Kidney (tissue), 14 donors: ENCODE measurements around the gene ACAA2. TPM values are rescaled to one million over a fixed set of nuclear protein-coding genes. Genes with fewer than 3 reads are reported as not detected.

ENCODE experiments used
- DNase-seq, 5 donors: peaks; one replicate each; pipeline ENCODE4 v3.0.0-alpha.2; 2013 to 2020
- FAIRE-seq: peaks from 2 replicates; lab custom pipeline; 2012; peaks lifted over from hg19 to GRCh38; lab: Jason Lieb, UNC
- H3K27ac ChIP-seq, 2 donors: one replicate each; pipeline ENCODE4 v1.7.0; 2013; ENCODE audit warnings: low read depth in 2 of 2, low read length in 2 of 2, inconsistent platforms in 1 of 2
- H3K27me3 ChIP-seq: one replicate; pipeline ENCODE4 v1.7.1; 2013; ENCODE audit warnings: low read length, inconsistent platforms; ENCODE audit not compliant: control insufficient read depth, insufficient read depth
- H3K36me3 ChIP-seq, 3 donors: one replicate each; pipeline versions ENCODE4 v1.7.0 to v1.7.1; 2013; ENCODE audit warnings: low read length in 3 of 3, control low read depth in 1 of 3, inconsistent platforms in 1 of 3; ENCODE audit not compliant: insufficient read depth in 3 of 3, control insufficient read depth in 2 of 3
- H3K4me1 ChIP-seq, 3 donors: one replicate each; pipeline versions ENCODE4 v1.7.0 to v1.7.1; 2013; ENCODE audit warnings: low read length in 3 of 3, inconsistent platforms in 1 of 3, low read depth in 1 of 3; ENCODE audit not compliant: control insufficient read depth in 2 of 3, insufficient read depth in 2 of 3
- H3K4me3 ChIP-seq, 3 donors: one replicate each; pipeline versions ENCODE4 v1.7.0 to v1.8.1; 2013; ENCODE audit warnings: low read length in 3 of 3, control low read depth in 1 of 3, inconsistent platforms in 1 of 3
- H3K9ac ChIP-seq, 3 donors: one replicate each; pipeline versions ENCODE4 v1.7.0 to v1.7.1; 2013; ENCODE audit warnings: low read length in 3 of 3, control low read depth in 1 of 3, inconsistent platforms in 1 of 3
- H3K9me3 ChIP-seq, 3 donors: one replicate each; pipeline versions ENCODE4 v1.7.0 to v1.7.1; 2013; ENCODE audit warnings: low read length in 3 of 3, control low read depth in 1 of 3, inconsistent platforms in 1 of 3; ENCODE audit not compliant: control insufficient read depth in 2 of 3, insufficient read depth in 1 of 3
- intact Hi-C: fragments of 100-400 bp; cut with DNase I; formaldehyde crosslinking; loops from one replicate; pipeline ENCODE4 v1.11.1; 2022
- polyA plus RNA-seq: library from polyadenylated mRNA; stranded (reverse); fragments of 350-450 nt; fragmentation: Illumina TruSeq; extraction: RNeasy Lipid Tissue Mini Kit (QIAGEN cat#74804); gene quantifications from one replicate; pipeline ENCODE4 v1.2.3, GENCODE V29; 2014; ENCODE audit warnings: low read depth, low replicate concordance; ENCODE audit not compliant: insufficient read depth
- total RNA-seq: library from RNA; stranded (reverse); fragmentation: NEBNext Ultra II Directional; extraction: Animal tissue kit (Norgen Biotek cat#: 25700); gene quantifications from one replicate; pipeline ENCODE4 v1.2.1, GENCODE V29; 2021
- TF ChIP-seq, protein P1 (sequence below): IDR thresholded peaks from 3 replicates; pipeline ENCODE4 v1.5.1; 2012; ENCODE audit warnings: mild to moderate bottlenecking, moderate library complexity, borderline replicate concordance; ENCODE audit not compliant: insufficient read depth; ENCODE audit errors: extremely low read depth
- donor health status: control.
- donor health status: control.
- donor health status: control.
- donor health status: control.
- donor health status: control.
- donor health status: DM: yes; HTN: yes; CAD: no.
- donor health status: Normal renal cell carcinoma (clear cell type).

Gene ACAA2
- total and polyA plus RNA-seq, 2 donors from 2014 or later: 115 to 566 TPM

DNA sequence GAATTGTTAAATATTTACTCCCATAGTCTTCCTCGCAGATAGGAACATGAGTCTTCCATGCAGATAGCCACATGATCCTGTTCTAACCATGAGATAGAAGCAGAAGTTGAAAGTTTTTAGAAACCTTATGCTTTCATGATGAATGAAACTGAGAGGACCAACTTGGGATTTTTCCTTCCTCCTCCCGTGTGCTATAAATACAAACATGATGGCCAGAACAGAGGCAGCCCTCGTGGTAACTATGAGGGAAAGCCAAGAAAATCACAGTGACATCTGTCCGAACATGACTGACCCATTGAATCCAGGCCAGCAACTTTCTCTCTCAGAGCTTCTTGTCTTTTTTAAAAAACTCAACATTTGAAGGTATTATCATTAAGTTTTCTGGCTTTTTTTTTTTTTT lies 78.5 kb downstream of the ACAA2 start:
- no peak overlapping the region for H3K4me3 ChIP-seq
- H3K9ac ChIP-seq: no peak overlapping the region
- FAIRE-seq: no peak
- H3K4me1 ChIP-seq: peaks cover 0 to 2% (median 0%) of the 10 kb centered on the region in 3 donors
- no peak overlapping the region for H3K27ac ChIP-seq
- no peaks in the 10 kb centered on the region for H3K36me3 ChIP-seq
- TF ChIP-seq, protein P1, sequence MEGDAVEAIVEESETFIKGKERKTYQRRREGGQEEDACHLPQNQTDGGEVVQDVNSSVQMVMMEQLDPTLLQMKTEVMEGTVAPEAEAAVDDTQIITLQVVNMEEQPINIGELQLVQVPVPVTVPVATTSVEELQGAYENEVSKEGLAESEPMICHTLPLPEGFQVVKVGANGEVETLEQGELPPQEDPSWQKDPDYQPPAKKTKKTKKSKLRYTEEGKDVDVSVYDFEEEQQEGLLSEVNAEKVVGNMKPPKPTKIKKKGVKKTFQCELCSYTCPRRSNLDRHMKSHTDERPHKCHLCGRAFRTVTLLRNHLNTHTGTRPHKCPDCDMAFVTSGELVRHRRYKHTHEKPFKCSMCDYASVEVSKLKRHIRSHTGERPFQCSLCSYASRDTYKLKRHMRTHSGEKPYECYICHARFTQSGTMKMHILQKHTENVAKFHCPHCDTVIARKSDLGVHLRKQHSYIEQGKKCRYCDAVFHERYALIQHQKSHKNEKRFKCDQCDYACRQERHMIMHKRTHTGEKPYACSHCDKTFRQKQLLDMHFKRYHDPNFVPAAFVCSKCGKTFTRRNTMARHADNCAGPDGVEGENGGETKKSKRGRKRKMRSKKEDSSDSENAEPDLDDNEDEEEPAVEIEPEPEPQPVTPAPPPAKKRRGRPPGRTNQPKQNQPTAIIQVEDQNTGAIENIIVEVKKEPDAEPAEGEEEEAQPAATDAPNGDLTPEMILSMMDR: no peak
- intact Hi-C loops: no loop called here
- no peaks in the 10 kb centered on the region for H3K27me3 ChIP-seq
- DNase-seq: no peak
- no peaks in the 10 kb centered on the region for H3K9me3 ChIP-seq

DNA sequence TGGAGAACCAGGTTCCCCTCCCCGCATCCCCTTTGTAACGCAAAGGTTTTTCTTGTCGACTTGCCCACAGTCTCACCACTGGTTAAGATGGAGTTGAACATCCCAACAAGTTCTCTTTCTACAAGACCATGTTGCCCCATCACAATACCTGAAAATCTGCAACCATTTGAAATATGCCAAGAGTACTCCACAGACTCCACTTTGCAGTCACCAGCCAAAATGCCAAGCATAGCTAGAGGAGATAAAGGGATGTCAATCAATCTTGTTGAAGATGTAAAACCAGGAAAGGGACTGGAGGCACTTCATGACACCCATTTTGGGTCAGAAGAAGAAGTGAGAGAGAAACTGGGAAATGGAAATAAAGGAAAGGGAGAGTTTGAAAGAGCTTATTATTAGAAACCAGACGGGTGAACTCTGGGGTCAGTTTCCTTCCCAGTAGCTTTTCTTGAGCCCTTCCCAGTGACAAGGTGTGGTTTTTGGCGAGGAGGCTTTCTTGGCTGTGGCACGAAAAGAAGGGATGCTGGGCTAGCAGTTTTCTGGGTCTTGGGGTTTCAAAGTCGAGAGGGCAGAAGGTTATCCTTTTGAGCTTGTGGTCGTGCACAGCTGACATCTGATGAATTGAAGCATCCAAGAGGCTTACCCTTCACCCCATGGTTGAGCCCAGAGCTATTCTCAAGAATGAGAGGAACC lies 79.3 kb downstream of the ACAA2 start:
- intact Hi-C loops: no loop called here
- H3K27me3 ChIP-seq: no peaks in the 10 kb centered on the region
- TF ChIP-seq, protein P1: no peak
- H3K9ac ChIP-seq: no peak overlapping the region
- H3K27ac ChIP-seq: no peak overlapping the region
- FAIRE-seq: no peak
- no peaks in the 10 kb centered on the region for H3K36me3 ChIP-seq
- H3K9me3 ChIP-seq: no peaks in the 10 kb centered on the region
- no peak overlapping the region for H3K4me3 ChIP-seq
- H3K4me1 ChIP-seq: peaks cover 0 to 2% (median 0%) of the 10 kb centered on the region in 3 donors
- no peak for DNase-seq

DNA sequence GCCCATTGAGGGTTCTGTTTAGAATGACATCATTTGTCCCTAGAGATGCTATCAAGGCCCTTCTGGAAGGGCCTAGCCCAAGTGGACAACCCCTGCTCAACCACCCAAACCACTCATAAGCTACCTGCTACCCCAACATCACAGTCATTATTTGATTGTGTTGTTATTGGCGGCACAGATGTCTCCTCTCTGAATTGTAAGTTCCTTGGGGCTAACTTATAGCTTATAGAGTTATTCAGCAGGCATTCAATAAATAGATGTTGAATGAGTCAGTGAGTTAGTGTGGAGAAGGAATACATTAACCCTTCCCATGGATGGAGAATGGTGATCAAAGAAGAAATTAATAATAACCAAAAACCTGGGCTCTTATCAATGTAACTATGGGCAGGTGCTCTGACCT lies 80.0 kb downstream of the ACAA2 start:
- no peak overlapping the region for H3K9ac ChIP-seq
- no peak overlapping the region for H3K4me3 ChIP-seq
- peaks cover 0 to 2% (median 0%) of the 10 kb centered on the region in 3 donors for H3K4me1 ChIP-seq
- TF ChIP-seq, protein P1: no peak
- no peak overlapping the region for H3K27ac ChIP-seq
- DNase-seq (no peak), FAIRE-seq (no peak)
- H3K27me3 ChIP-seq: no peaks in the 10 kb centered on the region
- H3K36me3 ChIP-seq: no peaks in the 10 kb centered on the region
- H3K9me3 ChIP-seq: no peaks in the 10 kb centered on the region
- intact Hi-C loops: no loop called here
